Cardiac muscle cell (in vitro differentiated cells and primary cell): Measurements from ENCODE around the gene OSBPL5. TPM values are rescaled to one million over a fixed set of nuclear protein-coding genes. Genes with fewer than 3 reads are reported as not detected.

Experiments
- DNase-seq, 2 donors: peaks; one replicate each; pipeline versions ENCODE4 v3.0.0 to v3.0.0-alpha.2; 2010 to 2017; ENCODE audit warnings: low read depth in 1 of 2, low spot score in 1 of 2
- H3K27ac ChIP-seq: fragments of 200-600 bp; sonication (generic); 2 replicates; pipeline ENCODE4 v1.5.1; 2016
- H3K27me3 ChIP-seq: fragments of 200-600 bp; sonication (generic); 2 replicates; pipeline ENCODE4 v1.6.0; 2016; ENCODE audit warnings: control low read depth
- H3K36me3 ChIP-seq: fragments of 200-600 bp; sonication (generic); 2 replicates; pipeline ENCODE4 v1.5.1; 2016; ENCODE audit warnings: control low read depth
- H3K4me1 ChIP-seq: fragments of 200-600 bp; sonication (generic); 2 replicates; pipeline ENCODE4 v1.8.1; 2017; ENCODE audit warnings: low read depth, mild to moderate bottlenecking, mixed run types
- H3K4me3 ChIP-seq: fragments of 200-600 bp; sonication (generic); 2 replicates; pipeline ENCODE4 v1.5.1; 2016; ENCODE audit warnings: mild to moderate bottlenecking
- H3K9me3 ChIP-seq: fragments of 200-600 bp; sonication (generic); 2 replicates; pipeline ENCODE4 v1.5.1; 2017; ENCODE audit warnings: low read depth, mild to moderate bottlenecking, control low read depth
- CTCF ChIP-seq: IDR thresholded peaks from 2 replicates; pipeline ENCODE4 v1.5.1; 2012; ENCODE audit warnings: low read depth, mild to moderate bottlenecking, low read length
- polyA plus RNA-seq: library from polyadenylated mRNA; unstranded; fragments of >200 nt; fragmentation: Nextera tagmentation; extraction: Ambion mirVana; gene quantifications from 2 replicates; pipeline ENCODE4 v1.2.1, GENCODE V29; 2016
- total RNA-seq: library from RNA; depleted of rRNA; stranded (reverse); fragments of >200 nt; gene quantifications from 2 replicates; pipeline ENCODE4 v1.2.3, GENCODE V29; 2016

Gene OSBPL5
- total and polyA plus RNA-seq, 2 experiments from 2014 or later, result 20.9 to 33.9 TPM

- no peak for DNase-seq
- H3K36me3 ChIP-seq, result no peaks in the 10 kb centered on the region
- no peaks in the 10 kb centered on the region for H3K4me1 ChIP-seq
- TF ChIP-seq CTCF, result no peak
- no peak overlapping the region for H3K27ac ChIP-seq
- H3K27me3 ChIP-seq, result no peaks in the 10 kb centered on the region
- no peak overlapping the region for H3K4me3 ChIP-seq
- no peaks in the 10 kb centered on the region for H3K9me3 ChIP-seq
These were observed 31.6 kb downstream of the OSBPL5 start for GRCh38 chr11:3133261-3134217.

- Histone ChIP-seq H3K27me3 (no peaks in the 10 kb centered on the region), H3K27ac (no peak overlapping the region), H3K4me3 (no peak overlapping the region), H3K36me3 (no peaks in the 10 kb centered on the region), H3K4me1 (no peaks in the 10 kb centered on the region), H3K9me3 (no peaks in the 10 kb centered on the region)
- no peak for DNase-seq
- TF ChIP-seq CTCF, result no peak
These were observed 32.3 kb downstream of the OSBPL5 start for GRCh38 chr11:3132831-3133260.

GRCh38 chr11:3132271-3132781, 32.8 kb downstream of the OSBPL5 start:
- Histone ChIP-seq H3K36me3 (no peaks in the 10 kb centered on the region), H3K27ac (no peak overlapping the region), H3K4me1 (no peaks in the 10 kb centered on the region), H3K9me3 (no peaks in the 10 kb centered on the region), H3K27me3 (no peaks in the 10 kb centered on the region), H3K4me3 (no peak overlapping the region)
- TF ChIP-seq CTCF, result no peak
- no peak for DNase-seq

GRCh38 chr11:3131330-3131941, 33.7 kb downstream of the OSBPL5 start:
- Histone ChIP-seq H3K36me3 (no peaks in the 10 kb centered on the region), H3K27me3 (no peaks in the 10 kb centered on the region), H3K27ac (no peak overlapping the region), H3K4me3 (no peak overlapping the region), H3K4me1 (no peaks in the 10 kb centered on the region), H3K9me3 (no peaks in the 10 kb centered on the region)
- no peak for TF ChIP-seq CTCF
- DNase-seq, result no peak

GRCh38 chr11:3130269-3131071, 34.6 kb downstream of the OSBPL5 start:
- Histone ChIP-seq H3K27ac (no peak overlapping the region), H3K4me1 (no peaks in the 10 kb centered on the region)
- no peak for DNase-seq

More at GRCh38 chr11:3130269-3131071, 34.6 kb downstream of the OSBPL5 start:
- Histone ChIP-seq H3K9me3 (no peaks in the 10 kb centered on the region), H3K36me3 (no peaks in the 10 kb centered on the region), H3K27me3 (no peaks in the 10 kb centered on the region), H3K4me3 (no peak overlapping the region)
- TF ChIP-seq CTCF, result no peak
